Measurements from ENCODE around the gene IRF7. TPM values are rescaled to one million over a fixed set of nuclear protein-coding genes. Genes with fewer than 3 reads are reported as not detected.

Gene IRF7
- total and polyA plus RNA-seq, 4 experiments from 2014 or later = 20.8 to 76.6 (median 52.5) TPM

GRCh38 chr11:606245-606644 is 9.5 kb downstream of the IRF7 start:
- H3K36me3 Mint-ChIP-seq = peaks cover 24 to 49% of the 10 kb centered on the region in 2 donors
- CTCF ChIA-PET (ENCODE audit: partially characterized antibody) = interaction anchor here (1.1 kb wide), 1 partner anchor 30 kb away, joined by 3 read pairs; no protein-coding TSS in a partner anchor
- no peak for DNase-seq

GRCh38 chr11:605286-606129 is 10.2 kb downstream of the IRF7 start:
- Histone ChIP-seq H3K9me3 (ENCODE audit: control insufficient read depth in 1 of 2, low read length in 2 of 2) (no peaks in the 10 kb centered on the region), H3K4me1 (ENCODE audit: insufficient read depth, low read length) (no peaks in the 10 kb centered on the region), H3K27ac (ENCODE audit: low read depth, low read length) (no peak overlapping the region), H3K36me3 (ENCODE audit: insufficient read depth, low read length) (peaks cover 67% of the 10 kb centered on the region), H3K4me3 (ENCODE audit: low read length in 2 of 2) (no peak overlapping the region), H3K27me3 (ENCODE audit: insufficient read depth, low read length) (no peaks in the 10 kb centered on the region)
- Mint-ChIP-seq H3K9me3 (no peaks in the 10 kb centered on the region), H3K27ac (peak overlapping the region in 1 of 7 donors; percentile 57), H3K27me3 (no peaks in the 10 kb centered on the region), H3K4me1 (no peaks in the 10 kb centered on the region), H3K36me3 (peaks cover 24 to 45% of the 10 kb centered on the region in 2 donors), H3K4me3 (no peak overlapping the region)
- ChIA-PET CTCF (ENCODE audit: partially characterized antibody) (no interaction called here), POLR2A (ENCODE audit: partially characterized antibody) (interaction anchor here (0.7 to 1.1 kb wide), 2 partner anchors 10 to 16 kb away, joined by 3 read pairs; partner anchors contain the start of gene IRF7)
- intact Hi-C loops (cut with micrococcal nuclease) = no loop called here
- DNase-seq = peak in 1 of 5 donors; percentile 3

More at GRCh38 chr11:606245-606644, 9.5 kb downstream of the IRF7 start:
- no peaks in the 10 kb centered on the region for H3K27me3 Mint-ChIP-seq
- H3K27me3 ChIP-seq (ENCODE audit: insufficient read depth, low read length) = no peaks in the 10 kb centered on the region
- peaks cover 72% of the 10 kb centered on the region for H3K36me3 ChIP-seq (ENCODE audit: insufficient read depth, low read length)
- H3K27ac Mint-ChIP-seq = peak overlapping the region in 2 of 7 donors; percentile 12 to 73
- no peaks in the 10 kb centered on the region for H3K4me1 ChIP-seq (ENCODE audit: insufficient read depth, low read length)
- intact Hi-C loops (cut with micrococcal nuclease) = no loop called here
- POLR2A ChIA-PET (ENCODE audit: partially characterized antibody) = interaction anchor here (1.6 kb wide), 1 partner anchor 30 kb away, joined by 5 read pairs; no protein-coding TSS in a partner anchor
- no peak overlapping the region for H3K4me3 ChIP-seq (ENCODE audit: low read length in 2 of 2)
- H3K9me3 ChIP-seq (ENCODE audit: control insufficient read depth in 1 of 2, low read length in 2 of 2) = no peaks in the 10 kb centered on the region
- H3K27ac ChIP-seq (ENCODE audit: low read depth, low read length) = no peak overlapping the region
- no peaks in the 10 kb centered on the region for H3K9me3 Mint-ChIP-seq
- no peak overlapping the region for H3K4me3 Mint-ChIP-seq
- no peaks in the 10 kb centered on the region for H3K4me1 Mint-ChIP-seq

GRCh38 chr11:603154-603553 is 12.6 kb downstream of the IRF7 start:
- Histone ChIP-seq H3K4me3 (ENCODE audit: low read length in 2 of 2) (no peak overlapping the region), H3K36me3 (ENCODE audit: insufficient read depth, low read length) (peaks cover 73% of the 10 kb centered on the region), H3K4me1 (ENCODE audit: insufficient read depth, low read length) (no peaks in the 10 kb centered on the region), H3K27me3 (ENCODE audit: insufficient read depth, low read length) (no peaks in the 10 kb centered on the region), H3K9me3 (ENCODE audit: control insufficient read depth in 1 of 2, low read length in 2 of 2) (no peaks in the 10 kb centered on the region), H3K27ac (ENCODE audit: low read depth, low read length) (no peak overlapping the region)
- no peaks in the 10 kb centered on the region for H3K9me3 Mint-ChIP-seq
- intact Hi-C loops (cut with micrococcal nuclease) = no loop called here
- H3K27me3 Mint-ChIP-seq = no peaks in the 10 kb centered on the region
- H3K4me1 Mint-ChIP-seq = peaks cover 0 to 1% (median 0%) of the 10 kb centered on the region in 4 donors
- no peak overlapping the region for H3K4me3 Mint-ChIP-seq
- ChIA-PET POLR2A (ENCODE audit: partially characterized antibody) (no interaction called here), CTCF (ENCODE audit: partially characterized antibody) (no interaction called here)
- no peak overlapping the region for H3K27ac Mint-ChIP-seq
- peak in 1 of 5 donors; percentile 1 for DNase-seq
- peaks cover 33 to 48% of the 10 kb centered on the region in 2 donors for H3K36me3 Mint-ChIP-seq

- Histone ChIP-seq H3K4me3 (ENCODE audit: low read length in 2 of 2) (no peak overlapping the region), H3K36me3 (ENCODE audit: insufficient read depth, low read length) (peaks cover 70% of the 10 kb centered on the region), H3K9me3 (ENCODE audit: control insufficient read depth in 1 of 2, low read length in 2 of 2) (no peaks in the 10 kb centered on the region), H3K27ac (ENCODE audit: low read depth, low read length) (no peak overlapping the region), H3K27me3 (ENCODE audit: insufficient read depth, low read length) (no peaks in the 10 kb centered on the region), H3K4me1 (ENCODE audit: insufficient read depth, low read length) (no peaks in the 10 kb centered on the region)
- Mint-ChIP-seq H3K4me1 (peaks cover 0 to 5% (median under 1%) of the 10 kb centered on the region in 4 donors), H3K9me3 (no peaks in the 10 kb centered on the region), H3K27ac (peak overlapping the region in 2 of 7 donors; percentile 22 to 60), H3K27me3 (no peaks in the 10 kb centered on the region), H3K36me3 (peaks cover 35 to 48% of the 10 kb centered on the region in 2 donors), H3K4me3 (no peak overlapping the region)
- CTCF ChIA-PET (ENCODE audit: partially characterized antibody) = no interaction called here
- POLR2A ChIA-PET (ENCODE audit: partially characterized antibody) = interaction anchor here (0.7 to 1.2 kb wide), 3 partner anchors 11 to 138 kb away, joined by 3 to 4 read pairs (median 3); partner anchors contain the start of gene IRF7
- intact Hi-C loops (cut with micrococcal nuclease) = no loop called here
- DNase-seq = peak in 1 of 5 donors; percentile 8
These were observed 14.0 kb downstream of the IRF7 start for GRCh38 chr11:601573-602245.

GRCh38 chr11:598005-598680 is 17.6 kb downstream of the IRF7 start:
- peaks cover 5% of the 10 kb centered on the region for H3K4me1 ChIP-seq (ENCODE audit: insufficient read depth, low read length)
- Mint-ChIP-seq H3K4me1 (peaks cover 8 to 13% (median 10%) of the 10 kb centered on the region in 4 donors), H3K9me3 (no peaks in the 10 kb centered on the region), H3K36me3 (peaks cover 28 to 54% of the 10 kb centered on the region in 2 donors), H3K27me3 (no peaks in the 10 kb centered on the region), H3K27ac (no peak overlapping the region), H3K4me3 (no peak overlapping the region)
- H3K36me3 ChIP-seq (ENCODE audit: insufficient read depth, low read length) = peaks cover 70% of the 10 kb centered on the region
- intact Hi-C loops (cut with micrococcal nuclease) = no loop called here
- DNase-seq = peak in 1 of 5 donors; percentile 27
- no peak overlapping the region for H3K4me3 ChIP-seq (ENCODE audit: low read length in 2 of 2)
- ChIA-PET CTCF (ENCODE audit: partially characterized antibody) (no interaction called here), POLR2A (ENCODE audit: partially characterized antibody) (no interaction called here)
- no peak overlapping the region for H3K27ac ChIP-seq (ENCODE audit: low read depth, low read length)
- H3K9me3 ChIP-seq (ENCODE audit: control insufficient read depth in 1 of 2, low read length in 2 of 2) = no peaks in the 10 kb centered on the region
- H3K27me3 ChIP-seq (ENCODE audit: insufficient read depth, low read length) = no peaks in the 10 kb centered on the region

GRCh38 chr11:597166-597725 is 18.5 kb downstream of the IRF7 start:
- Histone ChIP-seq H3K4me1 (ENCODE audit: insufficient read depth, low read length) (peaks cover 5% of the 10 kb centered on the region), H3K27me3 (ENCODE audit: insufficient read depth, low read length) (no peaks in the 10 kb centered on the region), H3K4me3 (ENCODE audit: low read length in 2 of 2) (no peak overlapping the region), H3K9me3 (ENCODE audit: control insufficient read depth in 1 of 2, low read length in 2 of 2) (no peaks in the 10 kb centered on the region), H3K36me3 (ENCODE audit: insufficient read depth, low read length) (peaks cover 76% of the 10 kb centered on the region), H3K27ac (ENCODE audit: low read depth, low read length) (no peak overlapping the region)
- H3K36me3 Mint-ChIP-seq = peaks cover 34 to 59% of the 10 kb centered on the region in 2 donors
- no peaks in the 10 kb centered on the region for H3K27me3 Mint-ChIP-seq
- no peaks in the 10 kb centered on the region for H3K9me3 Mint-ChIP-seq
- peaks cover 8 to 13% (median 10%) of the 10 kb centered on the region in 4 donors for H3K4me1 Mint-ChIP-seq
- H3K4me3 Mint-ChIP-seq = no peak overlapping the region
- DNase-seq = peak in 1 of 5 donors; percentile 21
- CTCF ChIA-PET (ENCODE audit: partially characterized antibody) = no interaction called here
- POLR2A ChIA-PET (ENCODE audit: partially characterized antibody) = no interaction called here
- peak overlapping the region in 3 of 7 donors; percentile 26 to 90 (median 80) for H3K27ac Mint-ChIP-seq
- intact Hi-C loops (cut with micrococcal nuclease) = no loop called here
